ENCODE results near the gene KRTAP10-6.
"Not testable (repeated sequence)": the region's sequence is repeated elsewhere in the genome, so short reads cannot be mapped to it uniquely, and the experiment has no call there.

Gene KRTAP10-6

DNA sequence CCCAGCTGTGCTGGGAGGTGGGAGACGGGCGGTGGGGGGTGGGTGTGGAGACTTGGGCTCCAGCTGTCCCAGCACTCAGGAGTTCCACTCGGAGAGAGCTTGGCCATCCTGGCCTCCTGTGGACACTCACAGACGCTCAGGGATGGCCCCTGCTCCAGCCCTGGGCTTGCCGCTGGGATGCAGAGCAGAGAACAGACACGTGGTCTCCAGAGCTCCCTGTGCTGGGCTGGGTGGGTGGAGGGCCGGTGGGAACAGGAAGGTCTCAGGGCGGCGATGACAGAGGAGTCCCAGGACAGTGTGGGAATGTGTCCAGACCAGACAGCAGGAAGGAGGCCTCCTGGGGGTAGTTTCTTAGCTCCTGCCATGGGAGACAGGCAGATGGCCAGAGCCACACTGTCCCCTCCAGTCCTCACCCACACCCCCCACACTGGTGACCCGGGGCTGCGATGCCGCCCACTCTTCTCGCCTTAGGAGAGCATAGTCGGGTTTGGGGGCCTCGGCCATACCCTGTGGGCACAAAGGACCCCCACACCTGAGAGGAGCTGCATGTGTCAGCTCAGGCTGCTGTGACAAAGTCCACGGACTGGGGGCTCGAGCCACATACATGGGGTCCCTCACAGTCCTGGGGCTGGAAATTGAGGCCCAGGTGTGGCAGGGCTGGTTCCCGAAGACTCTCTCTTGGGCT lies 36.5 kb upstream of the KRTAP10-6 start:
- Histone ChIP-seq H3K9me3 (ENCODE audit: control insufficient read depth, insufficient read depth, low read length) (peaks cover 10% of the 10 kb centered on the region), H3K36me3 (ENCODE audit: control insufficient read depth, insufficient read depth, low read length) (no peaks in the 10 kb centered on the region), H3K27me3 (ENCODE audit: control insufficient read depth, insufficient read depth, low read length) (no peaks in the 10 kb centered on the region), H3K4me1 (ENCODE audit: control insufficient read depth, insufficient read depth, low read length) (no peaks in the 10 kb centered on the region), H3K9ac (ENCODE audit: low read depth, low read length) (no peak overlapping the region), H3K27ac (ENCODE audit: low read depth, low read length) (no peak overlapping the region), H3K4me3 (ENCODE audit: low read depth, low read length) (no peak overlapping the region)

DNA sequence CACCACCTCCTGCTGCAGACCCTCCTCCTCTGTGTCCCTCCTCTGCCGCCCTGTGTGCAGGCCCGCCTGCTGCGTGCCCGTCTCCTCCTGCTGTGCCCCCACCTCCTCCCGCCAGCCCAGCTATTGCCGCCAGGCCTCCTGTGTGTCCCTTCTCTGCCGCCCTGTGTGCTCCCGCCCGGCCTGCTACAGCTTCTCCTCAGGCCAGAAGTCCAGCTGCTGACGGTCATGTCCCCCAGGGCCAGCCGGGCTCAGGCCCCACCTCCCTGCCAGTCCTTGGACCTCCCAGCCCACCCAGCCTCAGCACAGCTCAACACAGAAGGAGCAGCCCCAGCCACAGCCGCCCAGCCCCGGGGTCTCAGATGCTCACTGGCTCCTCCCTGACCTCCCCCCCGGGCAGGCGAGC lies 35.5 kb upstream of the KRTAP10-6 start:
- not testable (repeated sequence) for H3K27me3 ChIP-seq (ENCODE audit: control insufficient read depth, insufficient read depth, low read length); H3K27ac ChIP-seq (ENCODE audit: low read depth, low read length); H3K9ac ChIP-seq (ENCODE audit: low read depth, low read length); H3K4me1 ChIP-seq (ENCODE audit: control insufficient read depth, insufficient read depth, low read length); H3K4me3 ChIP-seq (ENCODE audit: low read depth, low read length); H3K36me3 ChIP-seq (ENCODE audit: control insufficient read depth, insufficient read depth, low read length)
- H3K9me3 ChIP-seq (ENCODE audit: control insufficient read depth, insufficient read depth, low read length) = peaks cover 20% of the 10 kb centered on the region

GRCh38 chr21:44627181-44627822 lies 35.0 kb upstream of the KRTAP10-6 start:
- H3K4me3 ChIP-seq (ENCODE audit: low read depth, low read length); H3K27me3 ChIP-seq (ENCODE audit: control insufficient read depth, insufficient read depth, low read length); H3K9ac ChIP-seq (ENCODE audit: low read depth, low read length); H3K4me1 ChIP-seq (ENCODE audit: control insufficient read depth, insufficient read depth, low read length); H3K27ac ChIP-seq (ENCODE audit: low read depth, low read length); H3K36me3 ChIP-seq (ENCODE audit: control insufficient read depth, insufficient read depth, low read length): not testable (repeated sequence)
- peaks cover 24% of the 10 kb centered on the region for H3K9me3 ChIP-seq (ENCODE audit: control insufficient read depth, insufficient read depth, low read length)

- H3K27me3 ChIP-seq (ENCODE audit: control insufficient read depth, insufficient read depth, low read length) = no peaks in the 10 kb centered on the region
- H3K9me3 ChIP-seq (ENCODE audit: control insufficient read depth, insufficient read depth, low read length) = peaks cover 25% of the 10 kb centered on the region
- no peak within 1 kb of the TSS for H3K27ac ChIP-seq (ENCODE audit: low read depth, low read length)
- H3K36me3 ChIP-seq (ENCODE audit: control insufficient read depth, insufficient read depth, low read length) = no peaks in the 10 kb centered on the region
- no peaks in the 10 kb centered on the region for H3K4me1 ChIP-seq (ENCODE audit: control insufficient read depth, insufficient read depth, low read length)
- no peak within 1 kb of the TSS for H3K4me3 ChIP-seq (ENCODE audit: low read depth, low read length)
- no peak within 1 kb of the TSS for H3K9ac ChIP-seq (ENCODE audit: low read depth, low read length)
These were observed 34.4 kb upstream of the KRTAP10-6 start, which contains the start of gene KRTAP10-9 for GRCh38 chr21:44626673-44627143. KRTAP10-9 (plus strand) TSS chr21:44627093; CDS start chr21:44627172, 79 bp downstream.

- Histone ChIP-seq H3K4me3 (ENCODE audit: low read depth, low read length) (no peak overlapping the region), H3K9me3 (ENCODE audit: control insufficient read depth, insufficient read depth, low read length) (peaks cover 25% of the 10 kb centered on the region)
These were observed 34.0 kb upstream of the KRTAP10-6 start for GRCh38 chr21:44626262-44626661.

DNA sequence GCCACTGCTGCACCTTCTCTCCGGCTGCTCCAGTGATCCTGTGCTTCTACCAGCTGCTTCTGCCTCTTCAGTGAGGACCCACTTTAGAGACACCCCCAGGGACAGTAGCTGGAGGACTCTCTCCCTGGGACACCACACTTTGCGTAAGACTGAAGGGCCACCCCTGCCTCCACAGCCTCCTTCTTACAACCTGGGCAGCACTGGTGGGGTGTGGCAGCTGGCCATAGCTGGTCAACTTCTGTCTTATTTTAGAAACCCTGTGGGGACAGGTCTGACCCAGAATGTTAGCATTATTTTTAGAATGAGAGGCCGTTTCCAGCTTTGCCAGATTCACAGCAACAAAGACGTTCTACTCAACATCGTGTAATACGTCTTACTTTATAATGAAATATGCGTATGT lies 33.5 kb upstream of the KRTAP10-6 start:
- Histone ChIP-seq H3K27ac (ENCODE audit: low read depth, low read length) (no peak overlapping the region), H3K9ac (ENCODE audit: low read depth, low read length) (no peak overlapping the region), H3K4me1 (ENCODE audit: control insufficient read depth, insufficient read depth, low read length) (no peaks in the 10 kb centered on the region), H3K27me3 (ENCODE audit: control insufficient read depth, insufficient read depth, low read length) (no peaks in the 10 kb centered on the region), H3K9me3 (ENCODE audit: control insufficient read depth, insufficient read depth, low read length) (peaks cover 25% of the 10 kb centered on the region), H3K36me3 (ENCODE audit: control insufficient read depth, insufficient read depth, low read length) (no peaks in the 10 kb centered on the region), H3K4me3 (ENCODE audit: low read depth, low read length) (no peak overlapping the region)

More at GRCh38 chr21:44626262-44626661, 34.0 kb upstream of the KRTAP10-6 start:
- no peak overlapping the region for H3K27ac ChIP-seq (ENCODE audit: low read depth, low read length)
- H3K9ac ChIP-seq (ENCODE audit: low read depth, low read length) = no peak overlapping the region
- H3K36me3 ChIP-seq (ENCODE audit: control insufficient read depth, insufficient read depth, low read length) = no peaks in the 10 kb centered on the region
- no peaks in the 10 kb centered on the region for H3K4me1 ChIP-seq (ENCODE audit: control insufficient read depth, insufficient read depth, low read length)
- no peaks in the 10 kb centered on the region for H3K27me3 ChIP-seq (ENCODE audit: control insufficient read depth, insufficient read depth, low read length)

DNA sequence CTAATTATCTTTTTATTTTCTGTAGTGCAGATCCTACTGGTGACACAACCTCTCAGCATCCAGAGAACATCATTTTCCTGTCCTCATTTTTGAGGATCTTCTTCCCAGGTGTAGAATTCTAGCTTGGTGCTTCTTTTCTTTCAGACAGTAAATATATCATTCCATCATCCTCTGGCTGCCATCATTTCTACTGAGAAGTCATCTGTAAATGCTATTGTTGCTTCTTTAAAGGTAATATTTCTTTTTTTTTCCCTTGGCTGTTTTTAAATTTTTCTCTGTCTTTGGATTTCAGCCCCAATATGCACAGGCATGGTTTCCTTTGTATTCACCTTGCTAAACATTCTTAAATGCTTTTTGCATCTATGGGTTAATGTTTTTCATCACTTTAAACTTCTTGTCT lies 31.3 kb upstream of the KRTAP10-6 start:
- Histone ChIP-seq H3K4me1 (ENCODE audit: control insufficient read depth, insufficient read depth, low read length) (no peaks in the 10 kb centered on the region), H3K27ac (ENCODE audit: low read depth, low read length) (no peak overlapping the region), H3K9ac (ENCODE audit: low read depth, low read length) (no peak overlapping the region), H3K36me3 (ENCODE audit: control insufficient read depth, insufficient read depth, low read length) (no peaks in the 10 kb centered on the region), H3K27me3 (ENCODE audit: control insufficient read depth, insufficient read depth, low read length) (no peaks in the 10 kb centered on the region), H3K9me3 (ENCODE audit: control insufficient read depth, insufficient read depth, low read length) (peaks cover 31% of the 10 kb centered on the region), H3K4me3 (ENCODE audit: low read depth, low read length) (no peak overlapping the region)

DNA sequence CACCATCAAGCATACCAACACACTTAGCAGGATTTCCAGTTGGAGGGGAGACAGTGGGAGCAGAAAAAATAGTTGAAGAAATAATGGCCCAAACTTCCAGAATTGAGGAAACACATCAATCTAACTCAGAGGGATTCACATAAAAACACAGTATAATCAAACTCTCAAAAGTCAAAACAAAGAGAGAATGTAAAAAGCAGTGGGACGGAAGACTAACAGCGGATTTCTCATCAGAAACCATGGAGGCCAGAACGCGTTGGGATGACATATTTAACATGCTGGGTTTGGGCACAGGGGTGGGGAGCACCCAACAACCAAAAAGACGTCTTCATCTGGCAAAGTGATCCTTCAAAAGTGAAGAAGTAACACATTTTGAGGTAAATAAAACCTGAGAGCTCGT lies 27.6 kb upstream of the KRTAP10-6 start:
- Histone ChIP-seq H3K4me1 (ENCODE audit: control insufficient read depth, insufficient read depth, low read length) (no peaks in the 10 kb centered on the region; the same call in 1 of the 2 replicates), H3K36me3 (ENCODE audit: control insufficient read depth, insufficient read depth, low read length) (no peaks in the 10 kb centered on the region), H3K9ac (ENCODE audit: low read depth, low read length) (no peak overlapping the region), H3K9me3 (ENCODE audit: control insufficient read depth, insufficient read depth, low read length) (peaks cover 31% of the 10 kb centered on the region), H3K27me3 (ENCODE audit: control insufficient read depth, insufficient read depth, low read length) (no peaks in the 10 kb centered on the region), H3K4me3 (ENCODE audit: low read depth, low read length) (no peak overlapping the region), H3K27ac (ENCODE audit: low read depth, low read length) (no peak overlapping the region)

GRCh38 chr21:44618909-44619308 lies 26.6 kb upstream of the KRTAP10-6 start:
- H3K9ac ChIP-seq (ENCODE audit: low read depth, low read length) = no peak overlapping the region
- H3K4me1 ChIP-seq (ENCODE audit: control insufficient read depth, insufficient read depth, low read length) = no peaks in the 10 kb centered on the region; the same call in 1 of the 2 replicates
- no peak overlapping the region for H3K27ac ChIP-seq (ENCODE audit: low read depth, low read length)
- peaks cover 22% of the 10 kb centered on the region for H3K9me3 ChIP-seq (ENCODE audit: control insufficient read depth, insufficient read depth, low read length)
- H3K36me3 ChIP-seq (ENCODE audit: control insufficient read depth, insufficient read depth, low read length) = no peaks in the 10 kb centered on the region
- no peak overlapping the region for H3K4me3 ChIP-seq (ENCODE audit: low read depth, low read length)
- H3K27me3 ChIP-seq (ENCODE audit: control insufficient read depth, insufficient read depth, low read length) = no peaks in the 10 kb centered on the region

GRCh38 chr21:44618504-44618903 lies 26.2 kb upstream of the KRTAP10-6 start:
- Histone ChIP-seq H3K27me3 (ENCODE audit: control insufficient read depth, insufficient read depth, low read length) (no peaks in the 10 kb centered on the region), H3K27ac (ENCODE audit: low read depth, low read length) (no peak overlapping the region), H3K4me1 (ENCODE audit: control insufficient read depth, insufficient read depth, low read length) (no peaks in the 10 kb centered on the region; the same call in 1 of the 2 replicates), H3K36me3 (ENCODE audit: control insufficient read depth, insufficient read depth, low read length) (no peaks in the 10 kb centered on the region), H3K9me3 (ENCODE audit: control insufficient read depth, insufficient read depth, low read length) (peaks cover 18% of the 10 kb centered on the region), H3K9ac (ENCODE audit: low read depth, low read length) (no peak overlapping the region), H3K4me3 (ENCODE audit: low read depth, low read length) (no peak overlapping the region)

GRCh38 chr21:44617071-44617501 lies 24.8 kb upstream of the KRTAP10-6 start:
- Histone ChIP-seq H3K9me3 (ENCODE audit: control insufficient read depth, insufficient read depth, low read length) (peaks cover 6% of the 10 kb centered on the region), H3K9ac (ENCODE audit: low read depth, low read length) (no peak overlapping the region), H3K27ac (ENCODE audit: low read depth, low read length) (no peak overlapping the region), H3K4me3 (ENCODE audit: low read depth, low read length) (no peak overlapping the region), H3K36me3 (ENCODE audit: control insufficient read depth, insufficient read depth, low read length) (no peaks in the 10 kb centered on the region), H3K27me3 (ENCODE audit: control insufficient read depth, insufficient read depth, low read length) (no peaks in the 10 kb centered on the region), H3K4me1 (ENCODE audit: control insufficient read depth, insufficient read depth, low read length) (no peaks in the 10 kb centered on the region; the same call in 1 of the 2 replicates)
